GM12878 (cell line): ENCODE data around the gene OR1L6.

ENCODE experiments used
- BCL11A ChIP-seq: IDR thresholded peaks from 2 replicates; pipeline ENCODE4 v1.6.1; 2011; ENCODE audit warnings: low read depth, low read length
- CHD1 ChIP-seq: IDR thresholded peaks from 2 replicates; pipeline ENCODE4 v1.6.1; 2012; ENCODE audit warnings: low read depth, low read length, improper control_type of control experiment
- EGR1 ChIP-seq, 2 experiments: IDR thresholded peaks; 1 replicate in 1 of 2; 2 replicates in 1 of 2; pipeline ENCODE4 v1.6.1; 2011 to 2012; ENCODE audit warnings: low read depth in 2 of 2, low read length in 2 of 2, borderline replicate concordance in 1 of 2, mild to moderate bottlenecking in 1 of 2, moderate library complexity in 1 of 2
- JUNB ChIP-seq: IDR thresholded peaks from 2 replicates; pipeline ENCODE4 v1.6.1; 2016; ENCODE audit warnings: antibody characterized with exemption, mild to moderate bottlenecking
- RBBP5 ChIP-seq: fragments of 200-600 bp; sonication (generic); conservative IDR thresholded peaks from 2 replicates; pipeline ENCODE4 v1.6.1; 2016
- TF ChIP-seq, protein P1 (sequence below), 3 experiments: IDR thresholded peaks in 2 of 3; conservative IDR thresholded peaks in 1 of 3; 2 replicates each; pipeline ENCODE4 v1.5.1; 2011; ENCODE audit warnings: low read depth in 3 of 3, low read length in 3 of 3, mild to moderate bottlenecking in 3 of 3, control low read depth in 2 of 3, moderate library complexity in 2 of 3, inconsistent platforms in 1 of 3, mixed read lengths in 1 of 3; ENCODE audit not compliant: control insufficient read depth in 2 of 3, insufficient read depth in 1 of 3; ENCODE audit errors: extremely low read depth in 1 of 3
- TF ChIP-seq, protein P2 (sequence below): IDR thresholded peaks from 2 replicates; pipeline ENCODE4 v1.6.1; 2012; ENCODE audit warnings: low read depth, low read length, improper control_type of control experiment
- TF ChIP-seq, protein P3 (sequence below): IDR thresholded peaks from 2 replicates; pipeline ENCODE4 v1.6.1; 2012; ENCODE audit warnings: low read depth, low read length, improper control_type of control experiment
- TF ChIP-seq, protein P4 (sequence below): IDR thresholded peaks from 2 replicates; pipeline ENCODE4 v1.6.1; 2012; ENCODE audit warnings: mild to moderate bottlenecking, low read depth, low read length

DNA sequence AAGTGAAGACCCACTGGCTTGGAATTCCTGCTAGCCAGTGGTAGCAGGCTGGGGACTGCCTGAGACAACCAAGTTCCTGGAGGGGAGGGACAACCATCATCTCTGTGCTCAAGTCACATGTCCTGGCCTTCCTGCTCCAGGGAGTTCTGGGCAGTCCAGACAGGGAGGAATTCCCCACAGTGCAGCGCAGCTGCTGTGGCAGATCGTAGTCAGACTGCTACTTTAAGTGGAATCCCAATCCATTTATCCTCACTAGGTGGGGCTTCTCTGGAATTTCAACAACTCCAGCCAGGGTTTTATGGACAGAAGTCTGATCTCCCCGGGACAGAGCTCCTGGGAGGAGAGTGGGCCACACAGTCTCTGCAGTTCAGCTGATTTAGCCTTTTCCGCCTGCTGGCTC is 25.7 kb downstream of the OR1L6 start:
- TF ChIP-seq CHD1 (no peak), BCL11A (no peak), EGR1 (IDR thresholded peaks at IDR 0.05; ENCODE audit: borderline replicate concordance in 1 of 2, low read depth in 2 of 2, low read length in 2 of 2) (no peak), RBBP5 (no peak), JUNB (no peak)
- TF ChIP-seq, protein P1, sequence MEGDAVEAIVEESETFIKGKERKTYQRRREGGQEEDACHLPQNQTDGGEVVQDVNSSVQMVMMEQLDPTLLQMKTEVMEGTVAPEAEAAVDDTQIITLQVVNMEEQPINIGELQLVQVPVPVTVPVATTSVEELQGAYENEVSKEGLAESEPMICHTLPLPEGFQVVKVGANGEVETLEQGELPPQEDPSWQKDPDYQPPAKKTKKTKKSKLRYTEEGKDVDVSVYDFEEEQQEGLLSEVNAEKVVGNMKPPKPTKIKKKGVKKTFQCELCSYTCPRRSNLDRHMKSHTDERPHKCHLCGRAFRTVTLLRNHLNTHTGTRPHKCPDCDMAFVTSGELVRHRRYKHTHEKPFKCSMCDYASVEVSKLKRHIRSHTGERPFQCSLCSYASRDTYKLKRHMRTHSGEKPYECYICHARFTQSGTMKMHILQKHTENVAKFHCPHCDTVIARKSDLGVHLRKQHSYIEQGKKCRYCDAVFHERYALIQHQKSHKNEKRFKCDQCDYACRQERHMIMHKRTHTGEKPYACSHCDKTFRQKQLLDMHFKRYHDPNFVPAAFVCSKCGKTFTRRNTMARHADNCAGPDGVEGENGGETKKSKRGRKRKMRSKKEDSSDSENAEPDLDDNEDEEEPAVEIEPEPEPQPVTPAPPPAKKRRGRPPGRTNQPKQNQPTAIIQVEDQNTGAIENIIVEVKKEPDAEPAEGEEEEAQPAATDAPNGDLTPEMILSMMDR (IDR thresholded peaks at IDR 0.05 in 2 of 3, conservative IDR thresholded peaks at IDR 0.05 in 1 of 3; ENCODE audit: control insufficient read depth in 2 of 3, extremely low read depth in 1 of 3, insufficient read depth in 1 of 3, low read depth in 3 of 3, low read length in 3 of 3): no peak
- TF ChIP-seq, protein P2, sequence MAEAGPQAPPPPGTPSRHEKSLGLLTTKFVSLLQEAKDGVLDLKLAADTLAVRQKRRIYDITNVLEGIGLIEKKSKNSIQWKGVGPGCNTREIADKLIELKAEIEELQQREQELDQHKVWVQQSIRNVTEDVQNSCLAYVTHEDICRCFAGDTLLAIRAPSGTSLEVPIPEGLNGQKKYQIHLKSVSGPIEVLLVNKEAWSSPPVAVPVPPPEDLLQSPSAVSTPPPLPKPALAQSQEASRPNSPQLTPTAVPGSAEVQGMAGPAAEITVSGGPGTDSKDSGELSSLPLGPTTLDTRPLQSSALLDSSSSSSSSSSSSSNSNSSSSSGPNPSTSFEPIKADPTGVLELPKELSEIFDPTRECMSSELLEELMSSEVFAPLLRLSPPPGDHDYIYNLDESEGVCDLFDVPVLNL: no peak
- TF ChIP-seq, protein P3, sequence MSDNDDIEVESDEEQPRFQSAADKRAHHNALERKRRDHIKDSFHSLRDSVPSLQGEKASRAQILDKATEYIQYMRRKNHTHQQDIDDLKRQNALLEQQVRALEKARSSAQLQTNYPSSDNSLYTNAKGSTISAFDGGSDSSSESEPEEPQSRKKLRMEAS: no peak
- TF ChIP-seq, protein P4, sequence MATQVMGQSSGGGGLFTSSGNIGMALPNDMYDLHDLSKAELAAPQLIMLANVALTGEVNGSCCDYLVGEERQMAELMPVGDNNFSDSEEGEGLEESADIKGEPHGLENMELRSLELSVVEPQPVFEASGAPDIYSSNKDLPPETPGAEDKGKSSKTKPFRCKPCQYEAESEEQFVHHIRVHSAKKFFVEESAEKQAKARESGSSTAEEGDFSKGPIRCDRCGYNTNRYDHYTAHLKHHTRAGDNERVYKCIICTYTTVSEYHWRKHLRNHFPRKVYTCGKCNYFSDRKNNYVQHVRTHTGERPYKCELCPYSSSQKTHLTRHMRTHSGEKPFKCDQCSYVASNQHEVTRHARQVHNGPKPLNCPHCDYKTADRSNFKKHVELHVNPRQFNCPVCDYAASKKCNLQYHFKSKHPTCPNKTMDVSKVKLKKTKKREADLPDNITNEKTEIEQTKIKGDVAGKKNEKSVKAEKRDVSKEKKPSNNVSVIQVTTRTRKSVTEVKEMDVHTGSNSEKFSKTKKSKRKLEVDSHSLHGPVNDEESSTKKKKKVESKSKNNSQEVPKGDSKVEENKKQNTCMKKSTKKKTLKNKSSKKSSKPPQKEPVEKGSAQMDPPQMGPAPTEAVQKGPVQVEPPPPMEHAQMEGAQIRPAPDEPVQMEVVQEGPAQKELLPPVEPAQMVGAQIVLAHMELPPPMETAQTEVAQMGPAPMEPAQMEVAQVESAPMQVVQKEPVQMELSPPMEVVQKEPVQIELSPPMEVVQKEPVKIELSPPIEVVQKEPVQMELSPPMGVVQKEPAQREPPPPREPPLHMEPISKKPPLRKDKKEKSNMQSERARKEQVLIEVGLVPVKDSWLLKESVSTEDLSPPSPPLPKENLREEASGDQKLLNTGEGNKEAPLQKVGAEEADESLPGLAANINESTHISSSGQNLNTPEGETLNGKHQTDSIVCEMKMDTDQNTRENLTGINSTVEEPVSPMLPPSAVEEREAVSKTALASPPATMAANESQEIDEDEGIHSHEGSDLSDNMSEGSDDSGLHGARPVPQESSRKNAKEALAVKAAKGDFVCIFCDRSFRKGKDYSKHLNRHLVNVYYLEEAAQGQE: no peak
